HG02798 (cell line): ENCODE data around the gene USP21.
A peak's percentile ranks its signal among the peaks of the same experiment; 100 is the strongest.
"Not testable (repeated sequence)": the region's sequence is repeated elsewhere in the genome, so short reads cannot be mapped to it uniquely, and the experiment has no call there.

Source experiments
- ATAC-seq: cut with Tn5 transposase; IDR thresholded peaks from one replicate; pipeline ENCODE4 v1.9.1; 2021; ENCODE audit warnings: mild to moderate bottlenecking; ENCODE audit not compliant: unreplicated experiment, poor library complexity

The USP21 gene

DNA sequence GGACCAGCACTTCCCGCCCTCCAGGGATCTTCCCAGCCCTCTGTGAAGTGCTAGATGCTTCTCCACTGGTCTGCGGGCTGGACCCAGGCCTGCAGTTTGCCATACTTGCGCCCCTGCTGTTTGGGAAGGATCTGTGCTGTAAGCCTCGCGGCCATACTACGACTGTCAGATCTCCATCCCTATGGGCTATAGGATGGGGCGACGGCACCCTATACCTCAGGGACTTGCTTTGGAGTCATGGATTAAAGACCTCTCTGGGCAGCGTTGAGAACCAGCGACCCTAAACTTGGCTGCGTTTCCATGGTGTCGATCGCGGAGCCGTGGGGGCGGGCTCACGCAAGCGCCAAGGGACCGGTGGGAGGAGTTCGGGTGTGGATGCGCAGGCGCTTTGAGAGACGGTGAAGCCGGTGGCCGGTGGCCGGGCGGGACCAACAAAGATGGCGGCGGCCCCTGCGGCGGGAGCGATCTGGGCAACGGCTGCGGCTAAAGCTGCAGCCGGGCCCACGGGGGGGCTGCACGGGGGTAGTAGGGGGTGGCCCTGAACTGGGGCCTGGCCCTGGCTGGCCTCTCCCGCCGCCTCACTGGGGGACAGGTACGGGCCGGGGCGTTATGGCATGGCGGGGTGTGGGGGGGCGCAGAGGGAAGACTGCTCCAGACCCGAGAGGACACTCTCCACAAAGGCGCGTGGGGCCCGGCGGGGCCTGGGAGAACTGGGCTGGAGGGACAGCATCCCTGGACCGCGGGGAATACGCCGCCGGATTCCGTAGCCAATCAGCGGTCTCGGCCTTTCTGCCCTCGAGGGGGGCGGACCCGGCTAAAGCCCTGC, at the start of gene USP21:
TSS of gene USP21 (plus strand) at position 414 of the 826 bp plus-strand sequence. CDS start 1,141 bp downstream, outside the sequence.
- ATAC-seq, result peak; percentile 93

GRCh38 chr1:161111117-161111516, 48.2 kb upstream of the USP21 start:
- no peak for ATAC-seq

DNA sequence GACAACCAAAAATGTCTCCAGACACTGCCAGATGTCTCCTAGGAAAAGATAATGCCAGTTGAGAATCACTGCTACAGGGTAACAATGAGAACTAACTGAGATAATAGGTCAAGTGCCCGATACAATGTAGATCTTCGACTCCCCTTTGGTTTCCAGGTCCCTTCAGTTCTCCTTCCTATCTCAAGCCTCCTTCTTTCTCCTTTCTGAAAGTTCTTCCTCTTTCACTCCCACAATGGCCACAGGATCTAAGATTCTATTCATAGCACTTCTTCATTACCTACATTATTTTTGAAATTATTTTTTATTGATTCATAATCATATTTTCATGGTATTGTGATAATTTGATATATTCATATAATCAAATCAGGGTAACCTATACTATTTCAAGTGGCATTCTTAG, 47.8 kb upstream of the USP21 start:
- no peak for ATAC-seq

DNA sequence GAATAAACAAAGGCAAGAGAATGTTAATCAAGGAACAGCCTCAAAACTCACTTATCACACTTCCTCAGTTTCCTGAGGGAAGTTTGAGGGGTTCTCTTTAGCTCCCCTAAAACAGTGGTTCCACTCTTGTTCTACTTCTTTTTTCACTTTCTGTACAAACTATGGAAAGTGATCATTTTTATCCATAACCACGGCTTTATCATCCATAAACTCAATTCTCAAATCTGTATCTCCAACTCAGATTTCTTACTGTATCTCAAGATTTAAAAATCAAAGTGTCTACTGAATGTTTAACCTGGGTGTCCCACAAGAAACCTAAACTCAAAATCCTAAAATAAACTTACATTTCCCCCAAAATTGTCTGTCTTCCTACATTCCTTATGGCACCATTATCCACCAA, 45.4 kb upstream of the USP21 start:
- no peak for ATAC-seq

GRCh38 chr1:161114556-161114955, 44.7 kb upstream of the USP21 start:
- ATAC-seq, result no peak

- ATAC-seq, result no peak
These were observed 44.1 kb upstream of the USP21 start for GRCh38 chr1:161115132-161115711.

GRCh38 chr1:161115961-161116360, 43.3 kb upstream of the USP21 start:
- ATAC-seq, result not testable (repeated sequence)

DNA sequence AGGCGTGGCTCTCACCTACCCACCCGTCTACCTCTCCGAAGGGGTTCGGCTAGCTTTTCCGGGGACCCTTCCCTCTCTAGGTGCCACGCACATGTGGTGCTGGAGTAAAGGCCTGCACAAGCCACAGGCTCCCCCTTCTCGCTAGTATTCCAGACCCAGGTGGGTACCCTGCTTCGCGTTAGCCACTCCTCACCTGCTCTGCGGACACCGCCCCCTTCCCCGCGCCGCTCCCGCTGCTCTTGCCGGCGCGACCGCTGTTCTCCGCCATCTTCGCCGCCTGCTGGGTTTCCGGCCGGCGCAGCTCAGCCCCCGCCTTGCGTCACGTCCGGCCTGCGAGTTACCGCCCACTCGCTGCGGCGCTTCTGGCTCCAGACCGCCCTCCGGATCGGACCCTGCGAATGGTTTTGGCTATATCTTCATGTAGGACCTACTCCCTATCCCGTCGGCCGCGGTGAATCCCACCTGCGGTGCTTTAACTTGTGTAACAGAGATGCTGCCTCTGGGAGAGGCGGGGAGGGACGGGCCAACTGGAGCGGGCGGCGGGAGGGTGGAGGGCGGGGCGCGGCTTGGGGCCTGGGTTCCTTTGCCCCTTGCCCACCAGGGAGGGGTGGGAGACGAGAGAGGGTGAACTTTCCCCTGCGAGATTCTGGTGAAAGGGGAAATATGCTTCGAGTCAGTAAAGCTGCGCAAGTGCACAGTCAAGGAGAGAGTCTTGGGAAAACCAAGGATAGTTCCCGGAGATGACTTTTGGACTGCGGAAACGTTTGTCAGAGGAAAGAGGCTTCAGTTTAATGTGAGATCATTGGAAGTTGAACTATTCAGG, 41.3 kb upstream of the USP21 start, which contains the start of the genes NIT1 and PFDN2:
TSS of gene NIT1 (plus strand) at position 347 of the 823 bp plus-strand sequence. CDS start at position 419, 72 bp downstream.
TSS of gene PFDN2 (minus strand) at position 279 of the 823 bp plus-strand sequence. CDS start at position 268, 11 bp downstream.
- ATAC-seq, result peak; percentile 89

GRCh38 chr1:161119092-161119903, 40.0 kb upstream of the USP21 start:
- ATAC-seq, result peak; percentile 52

- ATAC-seq, result no peak
These were observed 38.2 kb upstream of the USP21 start for GRCh38 chr1:161121042-161121650.

DNA sequence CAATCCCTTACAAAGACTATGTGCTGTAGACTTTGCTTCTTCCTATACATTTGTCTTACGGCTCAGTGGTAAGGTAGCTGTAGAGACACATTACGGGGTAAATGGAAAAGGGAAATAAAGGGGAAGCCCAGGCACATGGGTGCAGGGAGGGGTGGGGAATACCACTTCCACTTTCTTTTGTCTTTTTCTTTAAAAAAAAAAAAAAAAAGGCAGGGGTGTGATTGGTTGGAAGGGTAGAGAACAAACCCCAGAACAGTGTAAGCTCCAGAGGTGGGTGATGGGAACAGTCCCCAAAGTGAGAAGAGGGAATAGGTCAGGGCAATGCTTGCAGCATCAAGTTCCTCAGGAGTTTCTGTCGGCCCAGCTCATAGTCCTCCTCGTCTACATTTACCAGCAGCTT, 37.5 kb upstream of the USP21 start:
- ATAC-seq, result no peak

- ATAC-seq, result no peak
These were observed 36.3 kb upstream of the USP21 start for GRCh38 chr1:161122967-161123366.

GRCh38 chr1:161127649-161128048, 31.7 kb upstream of the USP21 start:
- ATAC-seq, result no peak

DNA sequence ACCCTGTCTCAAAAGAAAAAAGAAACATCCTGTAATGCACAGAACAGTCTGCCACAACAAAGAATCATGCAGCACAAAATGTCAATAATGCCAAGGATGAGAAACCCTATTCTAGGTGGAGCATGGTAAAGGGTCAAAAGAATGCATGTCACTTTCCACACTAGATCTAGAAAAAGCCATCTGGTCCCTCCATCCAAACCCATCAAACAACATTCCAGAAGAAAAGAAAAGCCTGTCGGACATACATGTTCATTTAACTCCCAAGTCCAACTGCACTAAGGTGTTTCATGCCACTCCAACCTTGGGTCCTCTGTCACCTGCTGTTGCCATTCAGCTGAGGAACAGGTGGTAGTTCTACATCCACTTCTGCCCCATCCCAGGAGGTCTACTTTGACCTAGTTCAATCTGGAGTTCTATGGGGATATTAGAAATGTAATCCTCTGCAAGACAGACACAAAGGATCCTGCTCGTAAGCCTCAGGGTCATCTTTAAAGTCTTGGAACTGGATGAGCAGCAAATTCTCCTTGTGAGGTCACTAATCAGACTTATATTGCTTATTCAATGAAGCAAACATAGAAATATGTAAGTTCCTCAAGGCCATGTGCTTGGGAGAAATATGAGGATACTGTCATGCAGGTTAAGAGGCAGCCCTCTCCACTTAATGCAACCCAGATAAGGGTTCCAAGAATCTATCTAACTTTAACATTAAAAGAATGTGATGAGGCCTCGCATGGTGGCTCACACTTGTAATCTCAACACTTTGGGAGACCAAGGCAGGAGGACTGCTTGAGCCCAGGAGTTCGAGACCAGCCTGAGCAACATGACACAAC, 30.5 kb upstream of the USP21 start:
- ATAC-seq, result no peak

DNA sequence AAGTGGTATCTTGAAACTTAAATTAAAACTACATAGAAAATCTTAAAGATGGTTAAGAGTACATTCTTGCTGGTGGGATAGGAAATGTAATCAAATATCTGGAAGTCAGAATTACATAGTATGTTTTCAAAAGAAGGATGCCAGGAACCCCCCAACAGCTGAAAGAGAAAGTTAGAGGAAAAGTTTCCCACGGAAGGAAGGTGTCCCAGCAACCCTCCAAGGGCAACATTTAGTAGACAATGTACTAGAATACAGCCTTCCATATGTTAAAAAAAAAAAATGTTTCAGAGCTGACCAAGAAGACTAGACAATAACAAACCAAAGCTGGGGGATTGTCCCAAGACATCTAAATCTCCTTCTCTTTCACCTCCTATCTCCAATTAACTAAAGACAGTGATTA, 29.0 kb upstream of the USP21 start:
- no peak for ATAC-seq

DNA sequence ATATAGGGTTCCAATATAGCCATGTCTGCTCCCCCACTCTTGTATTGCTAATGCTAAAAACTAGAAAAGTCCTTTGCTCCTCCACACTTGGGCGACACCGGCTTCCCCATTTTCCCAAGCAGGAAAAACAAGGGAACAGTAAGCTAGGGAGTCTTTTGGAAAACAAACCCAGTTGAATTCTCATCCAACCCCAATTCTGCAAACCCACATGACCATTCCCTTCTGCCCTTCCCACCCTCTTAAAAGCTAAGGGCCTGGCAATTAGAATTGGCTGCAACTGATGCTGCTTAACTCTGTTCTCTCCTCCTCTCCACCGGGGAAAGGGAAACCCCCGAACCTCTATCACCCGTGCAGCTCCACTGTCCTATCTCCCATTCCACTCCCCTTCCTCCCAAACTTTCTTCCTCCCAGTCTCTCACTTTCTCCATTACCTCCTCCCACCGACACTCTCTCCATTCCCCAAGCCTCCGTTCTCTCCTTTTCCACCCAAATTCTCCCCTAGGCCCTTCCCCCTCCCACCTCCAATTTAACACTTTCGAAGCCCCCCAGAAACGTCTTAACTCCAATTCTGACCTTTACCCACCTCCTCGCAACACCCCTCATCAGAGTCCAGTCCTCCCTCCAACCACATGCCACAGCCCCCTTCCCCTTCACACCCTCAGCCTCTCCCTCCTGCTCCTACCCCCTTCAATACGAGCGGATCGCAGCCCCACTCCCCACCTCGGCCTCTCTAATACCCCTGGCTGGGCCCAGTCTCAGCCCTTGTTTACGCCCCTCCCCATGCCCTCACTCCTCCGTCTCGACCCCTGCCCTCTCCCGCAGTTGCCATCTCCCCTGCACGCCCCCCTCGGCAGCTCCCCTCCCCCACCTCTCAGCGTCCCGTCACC, 27.5 kb upstream of the USP21 start:
- no peak for ATAC-seq

GRCh38 chr1:161132410-161133219, 26.7 kb upstream of the USP21 start, which contains the start of gene DEDD:
Gene DEDD, minus strand, starts transcription at chr1:161132667. Its CDS starts 8,205 bp downstream, at chr1:161124462.
- ATAC-seq, result peak; percentile 95
